PFSK-1 (cell line): ENCODE measurements around the gene CRIP2.

Source experiments
- FOXP2 ChIP-seq: optimal IDR thresholded peaks from 2 replicates; pipeline ENCODE3; 2011; ENCODE audit warnings: borderline replicate concordance, control low read depth, inconsistent platforms; ENCODE audit not compliant: insufficient read depth; ENCODE audit errors: extremely low read length, extremely low read depth
- POLR2AphosphoS5 ChIP-seq: IDR thresholded peaks from 2 replicates; pipeline ENCODE4 v1.6.1; 2012; ENCODE audit warnings: low read depth, mild to moderate bottlenecking, control low read depth, low read length, moderate library complexity
- REST ChIP-seq, 2 experiments: IDR thresholded peaks; 2 replicates each; pipeline versions ENCODE4 v1.6.1 to v1.8.0; 2011 to 2012; ENCODE audit warnings: low read depth in 2 of 2, low read length in 2 of 2, control low read depth in 1 of 2, inconsistent platforms in 1 of 2, mild to moderate bottlenecking in 1 of 2, moderate library complexity in 1 of 2; ENCODE audit not compliant: insufficient read depth in 1 of 2
- SIN3A ChIP-seq: IDR thresholded peaks from 2 replicates; pipeline ENCODE4 v1.6.1; 2012; ENCODE audit warnings: mild to moderate bottlenecking, low read length, moderate library complexity, borderline replicate concordance; ENCODE audit not compliant: insufficient read depth
- TAF1 ChIP-seq: IDR thresholded peaks from 2 replicates; pipeline ENCODE4 v1.6.1; 2012; ENCODE audit warnings: low read length, control low read depth, borderline replicate concordance; ENCODE audit not compliant: insufficient read depth

The CRIP2 gene

GRCh38 chr14:105519946-105520698, 45.5 kb downstream of the CRIP2 start:
- TF ChIP-seq SIN3A (no peak), REST (IDR thresholded peaks at IDR 0.05; ENCODE audit: insufficient read depth in 1 of 2, low read depth in 2 of 2, low read length in 2 of 2) (no peak), POLR2AphosphoS5 (no peak), TAF1 (no peak)

GRCh38 chr14:105525326-105525725, 50.7 kb downstream of the CRIP2 start:
- TF ChIP-seq REST (IDR thresholded peaks at IDR 0.05; ENCODE audit: insufficient read depth in 1 of 2, low read depth in 2 of 2, low read length in 2 of 2) (no peak), TAF1 (no peak), POLR2AphosphoS5 (no peak), FOXP2 (no peak), SIN3A (no peak)

- no peak for TF ChIP-seq FOXP2
- TF ChIP-seq SIN3A: no peak
- no peak for TF ChIP-seq POLR2AphosphoS5
These were observed 51.5 kb downstream of the CRIP2 start, which contains the start of gene TMEM121 for GRCh38 chr14:105525861-105526775. TSS of gene TMEM121 (plus strand) at chr14:105526583. CDS start at chr14:105528835, 2,252 bp downstream.

- no peak for TF ChIP-seq SIN3A
- no peak for TF ChIP-seq TAF1
- no peak for TF ChIP-seq POLR2AphosphoS5
- no peak for TF ChIP-seq FOXP2
- no peak for TF ChIP-seq REST (IDR thresholded peaks at IDR 0.05; ENCODE audit: insufficient read depth in 1 of 2, low read depth in 2 of 2, low read length in 2 of 2)
These were observed 52.3 kb downstream of the CRIP2 start for GRCh38 chr14:105526776-105527380.

GRCh38 chr14:105527381-105527825, 52.8 kb downstream of the CRIP2 start:
- TF ChIP-seq SIN3A (no peak), FOXP2 (no peak), POLR2AphosphoS5 (no peak), TAF1 (no peak), REST (IDR thresholded peaks at IDR 0.05; ENCODE audit: insufficient read depth in 1 of 2, low read depth in 2 of 2, low read length in 2 of 2) (no peak)
